ENCODE results near the gene CNMD. TPM values are rescaled to one million over a fixed set of nuclear protein-coding genes. Genes with fewer than 3 reads are reported as not detected.

CNMD gene
- total and polyA plus RNA-seq, 2 of the 4 experiments (the other 2 are of a cell fraction), result not detected

GRCh38 chr13:52673465-52673864 is 66.2 kb downstream of the CNMD start:
- no TSS peak for BruUV-seq (replicated peaks)
- no peak overlapping the region for H3K9ac ChIP-seq (ENCODE audit: low read depth, low read length)
- no peak overlapping the region for H3K4ac ChIP-seq (ENCODE audit: low read depth, low read length)
- H3K27me3 ChIP-seq (ENCODE audit: control insufficient read depth, insufficient read depth, low read length), result no peaks in the 10 kb centered on the region
- dilution Hi-C loops (cut with HindIII; ENCODE audit: low sequenced_read_pairs, unreplicated experiment), result no loop called here
- no peak for TF ChIP-seq CEBPB (IDR thresholded peaks at IDR 0.05; ENCODE audit: low read depth, low read length)
- no peak for TF ChIP-seq RCOR1 (IDR thresholded peaks at IDR 0.05; ENCODE audit: insufficient replicate concordance, low read length)
- TF ChIP-seq MXI1 (IDR thresholded peaks at IDR 0.05; ENCODE audit: borderline replicate concordance, low read depth, low read length), result no peak
- intact Hi-C loops (cut with micrococcal nuclease), result no loop called here
- no peak overlapping the region for H3K4me3 ChIP-seq (ENCODE audit: insufficient read depth, low read depth, low read length)
- H4K20me1 ChIP-seq (ENCODE audit: insufficient read depth, low read length), result no peaks in the 10 kb centered on the region; the same call in 1 of the 2 replicates
- H3K9me1 ChIP-seq (ENCODE audit: insufficient read depth, low read length), result no peaks in the 10 kb centered on the region
- H2BK20ac ChIP-seq (ENCODE audit: low read depth, low read length), result no peak overlapping the region
- no peak overlapping the region for H3K56ac ChIP-seq (ENCODE audit: extremely low read depth, insufficient read depth, low read length)
- H4K5ac ChIP-seq (ENCODE audit: low read depth, low read length), result no peak overlapping the region
- H3K79me1 ChIP-seq (ENCODE audit: low read depth in 1 of 2, low read length in 2 of 2), result peaks cover 17 to 22% of the 10 kb centered on the region in 2 experiments; a peak in 3 of 4 replicates
- no peak overlapping the region for H4K8ac ChIP-seq (ENCODE audit: low read depth in 2 of 2, low read length in 2 of 2)
- H3K36me3 ChIP-seq (ENCODE audit: control insufficient read depth, insufficient read depth, low read length), result peaks cover 8% of the 10 kb centered on the region
- H2AFZ ChIP-seq (replicated peaks; ENCODE audit: low read length, poor library complexity), result no peak overlapping the region
- H2AK9ac ChIP-seq (replicated peaks; ENCODE audit: low read depth, low read length, poor library complexity), result no peak overlapping the region
- H2BK120ac ChIP-seq (ENCODE audit: low read depth, low read length), result no peak overlapping the region
- H3K9me3 ChIP-seq (ENCODE audit: control insufficient read depth, insufficient read depth, low read length), result no peaks in the 10 kb centered on the region
- no peak overlapping the region for H3K18ac ChIP-seq (ENCODE audit: low read depth, low read length)
- no peak overlapping the region for H3K14ac ChIP-seq (replicated peaks; ENCODE audit: low read depth, low read length)
- DNase-seq (no peak), ATAC-seq (ENCODE audit: low read depth) (no peak)
- no peak overlapping the region for H3K27ac ChIP-seq (ENCODE audit: insufficient read depth, low read length)
- no peak overlapping the region for H2BK5ac ChIP-seq (ENCODE audit: low read depth, low read length, poor library complexity, severe bottlenecking)
- in situ Hi-C loops (cut with MboI; ENCODE audit: low sequenced_read_pairs), result no loop called here
- H4K91ac ChIP-seq (ENCODE audit: insufficient read depth, low read depth, low read length), result no peak overlapping the region
- H3K4me1 ChIP-seq (ENCODE audit: control insufficient read depth, insufficient read depth, low read length), result no peaks in the 10 kb centered on the region
- H2BK15ac ChIP-seq (ENCODE audit: low read depth, low read length), result no peak overlapping the region
- no peak overlapping the region for H3K23ac ChIP-seq (ENCODE audit: low read depth, low read length)
- H3K4me2 ChIP-seq (ENCODE audit: low read depth, low read length), result no peak overlapping the region
- ChIA-PET POLR2A (ENCODE audit: unreplicated experiment) (no interaction called here), CTCF (no interaction called here)
- no CpG with 5 or more reads among the region's 1 CpG for WGBS, 2 experiments (ENCODE audit: extremely low coverage in 2 of 2, insufficient read length in 1 of 2)
- H2AK5ac ChIP-seq (ENCODE audit: low read depth, low read length), result no peak overlapping the region
